NCI-H226 (cell line): ENCODE results near the gene DMRT1.
"Not testable (repeated sequence)": the region's sequence is repeated elsewhere in the genome, so short reads cannot be mapped to it uniquely, and the experiment has no call there.

ENCODE experiments used
- DNase-seq: peaks from one replicate; pipeline ENCODE4 v3.0.0-alpha.2; 2015

Gene DMRT1

GRCh38 chr9:972501-973294, 131.2 kb downstream of the DMRT1 start:
- no peak for DNase-seq

- no peak for DNase-seq
Observed at GRCh38 chr9:973295-973834, 131.9 kb downstream of the DMRT1 start.

DNA sequence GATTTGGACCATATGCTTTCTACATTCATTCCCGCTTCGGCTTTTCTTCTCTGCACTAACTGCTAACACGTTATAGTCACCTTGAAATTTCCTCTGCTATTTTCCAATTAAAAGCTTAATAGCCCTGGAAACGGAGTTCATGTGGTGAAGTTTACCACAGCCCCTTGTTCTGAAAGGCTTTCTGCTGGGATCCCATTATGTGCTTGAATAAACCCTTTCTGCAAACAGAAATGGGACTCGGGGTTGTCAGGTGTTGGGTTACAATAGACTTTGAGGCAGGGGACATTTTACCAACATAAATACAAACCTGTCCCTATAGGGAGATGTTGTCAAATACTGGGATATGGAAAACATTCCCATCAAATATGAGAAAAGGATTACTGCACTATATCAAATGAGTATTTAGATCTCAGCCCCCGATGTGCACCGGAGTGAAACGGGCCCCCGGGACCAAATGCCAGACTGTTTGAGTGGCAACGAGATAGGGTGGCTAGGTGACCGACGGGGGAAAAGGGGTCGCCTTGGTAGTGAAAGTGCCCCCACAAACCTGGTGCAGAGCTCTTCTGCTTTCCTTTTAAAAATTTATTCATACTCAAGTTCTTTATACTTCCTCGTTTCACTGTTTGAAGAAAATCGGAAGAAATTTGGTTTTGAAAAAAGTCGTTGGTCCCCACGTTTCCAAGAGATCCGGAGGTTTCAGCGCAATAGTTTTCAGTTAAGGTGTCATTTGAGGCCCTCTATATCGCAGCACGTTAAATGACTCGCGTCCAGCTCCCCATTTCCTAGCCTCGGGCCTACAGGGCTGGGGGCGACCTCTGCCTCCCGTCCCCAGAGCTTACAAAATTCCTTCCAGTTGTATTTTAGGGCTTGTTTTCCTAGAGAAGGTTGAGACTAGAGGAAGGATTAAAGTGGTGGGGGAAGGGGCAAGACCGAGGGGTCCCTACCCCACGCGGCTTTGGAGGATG, 132.8 kb downstream of the DMRT1 start:
- DNase-seq = no peak

GRCh38 chr9:974996-975739, 133.7 kb downstream of the DMRT1 start:
- DNase-seq = no peak

GRCh38 chr9:975740-976257, 134.3 kb downstream of the DMRT1 start:
- DNase-seq = no peak

DNA sequence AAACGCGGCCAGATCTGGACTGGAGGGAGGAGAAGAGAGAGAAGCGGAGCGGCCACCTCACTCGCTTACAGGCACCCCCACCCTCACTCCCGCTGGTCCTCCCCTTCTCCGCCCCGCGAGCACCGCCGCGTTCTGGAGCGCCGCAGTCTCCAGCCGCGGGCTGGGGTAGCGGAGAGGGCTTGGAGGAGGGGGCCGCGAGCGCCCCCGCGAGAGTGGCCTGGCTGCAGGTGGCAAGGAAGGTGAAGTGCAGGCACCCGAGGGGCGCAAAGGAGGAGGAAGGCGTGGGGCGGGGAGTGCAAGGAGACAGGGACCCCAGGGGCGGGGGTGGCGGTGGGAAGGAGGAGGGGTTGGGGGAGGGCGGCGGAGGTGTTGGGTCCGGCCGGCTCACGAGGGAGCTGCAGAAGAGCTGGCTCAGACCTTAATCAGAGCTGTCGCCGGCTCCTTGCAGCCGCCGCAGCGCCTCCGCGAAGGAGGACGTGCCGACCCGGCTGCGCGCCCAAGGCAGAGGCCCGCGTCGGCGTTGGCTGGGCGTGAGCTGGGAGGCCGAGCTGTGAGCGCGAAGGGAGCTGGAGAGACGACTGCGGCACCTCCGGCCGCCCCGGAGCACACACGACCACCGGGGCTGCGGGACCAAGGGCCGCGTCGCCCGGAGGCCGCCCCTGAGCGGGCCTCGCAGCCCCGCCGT, 134.9 kb downstream of the DMRT1 start, which contains the start of gene DMRT3:
Gene DMRT3 (plus strand): TSS at position 398 of the 685 bp plus-strand sequence. CDS start 347 bp downstream, outside the sequence.
- DNase-seq = no peak

GRCh38 chr9:976943-977837, 135.7 kb downstream of the DMRT1 start:
- DNase-seq = no peak

GRCh38 chr9:977838-978830, 136.6 kb downstream of the DMRT1 start:
- DNase-seq = no peak

- DNase-seq = no peak
Observed at GRCh38 chr9:979983-980382, 138.5 kb downstream of the DMRT1 start.

GRCh38 chr9:980640-981039, 139.1 kb downstream of the DMRT1 start:
- no peak for DNase-seq

- no peak for DNase-seq
Observed at GRCh38 chr9:981491-981898, 140.0 kb downstream of the DMRT1 start.

- DNase-seq = no peak
Observed at GRCh38 chr9:982394-983230, 141.1 kb downstream of the DMRT1 start.

- DNase-seq = no peak
Observed at GRCh38 chr9:994005-994404, 152.5 kb downstream of the DMRT1 start.

DNA sequence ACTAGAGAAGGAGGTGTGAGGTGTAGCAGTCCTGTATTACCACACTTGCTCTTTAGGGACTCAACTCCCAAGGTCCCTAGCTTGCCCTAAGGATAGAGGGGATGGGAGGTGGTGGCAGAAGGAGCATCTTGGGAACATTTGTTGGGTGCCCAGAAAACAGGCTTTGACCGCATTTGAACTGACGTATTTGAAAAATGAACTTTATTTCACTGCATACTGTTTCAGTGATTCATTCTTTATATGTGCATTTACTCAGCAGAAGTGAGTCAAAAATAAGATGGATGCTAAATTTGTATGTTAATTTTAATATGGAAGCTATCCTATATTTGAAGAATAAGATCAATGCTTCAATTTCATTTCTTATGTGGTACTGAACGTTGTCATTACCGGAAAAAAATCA, 153.7 kb downstream of the DMRT1 start:
- DNase-seq = no peak

GRCh38 chr9:995781-996180, 154.3 kb downstream of the DMRT1 start:
- no peak for DNase-seq

DNA sequence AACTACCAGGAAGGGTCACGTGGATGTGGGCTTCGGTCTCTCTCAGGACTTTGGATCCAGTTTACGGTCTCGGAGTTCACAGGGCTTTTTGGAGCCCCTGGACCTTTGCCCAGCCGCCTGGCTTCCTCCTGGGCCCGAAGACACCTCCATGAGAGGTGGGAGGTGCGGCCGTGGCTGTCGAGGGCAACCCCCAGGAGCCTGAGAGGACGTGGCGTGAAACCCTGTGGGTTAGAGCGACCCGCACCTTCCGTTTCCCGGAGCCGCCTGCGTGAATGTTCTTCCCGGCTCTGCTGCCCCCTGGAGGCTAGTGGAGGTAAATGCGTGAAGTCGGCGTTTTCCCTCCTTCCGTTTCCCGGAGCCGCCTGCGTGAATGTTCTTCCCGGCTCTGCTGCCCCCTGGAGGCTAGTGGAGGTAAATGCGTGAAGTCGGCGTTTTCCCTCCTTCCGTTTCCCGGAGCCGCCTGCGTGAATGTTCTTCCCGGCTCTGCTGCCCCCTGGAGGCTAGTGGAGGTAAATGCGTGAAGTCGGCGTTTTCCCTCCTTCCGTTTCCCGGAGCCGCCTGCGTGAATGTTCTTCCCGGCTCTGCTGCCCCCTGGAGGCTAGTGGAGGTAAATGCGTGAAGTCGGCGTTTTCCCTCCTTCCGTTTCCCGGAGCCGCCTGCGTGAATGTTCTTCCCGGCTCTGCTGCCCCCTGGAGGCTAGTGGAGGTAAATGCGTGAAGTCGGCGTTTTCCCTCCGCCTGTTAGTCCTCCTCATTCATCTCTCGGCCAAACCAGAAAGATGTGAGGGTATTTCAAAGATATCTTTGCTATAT, 157.0 kb downstream of the DMRT1 start:
- DNase-seq = not testable (repeated sequence)

GRCh38 chr9:1001838-1002237, 160.3 kb downstream of the DMRT1 start:
- DNase-seq = no peak

GRCh38 chr9:1002678-1003077, 161.2 kb downstream of the DMRT1 start:
- no peak for DNase-seq
